ENCODE measurements around the gene N4BP2L2. TPM values are rescaled to one million over a fixed set of nuclear protein-coding genes. Genes with fewer than 3 reads are reported as not detected.

N4BP2L2 gene
- total and polyA plus RNA-seq, 2 of the 13 experiments (the other 11 are each of a cell fraction or from before 2014, with no cell fraction given) = 58.9 to 81.2 TPM

- TF ChIP-seq ETS1 (CRISPR knock-in tag; IDR thresholded peaks at IDR 0.05) (no peak), NR2F1 (CRISPR knock-in tag; IDR thresholded peaks at IDR 0.05) (no peak), SRSF9 (IDR thresholded peaks at IDR 0.05; ENCODE audit: borderline replicate concordance, insufficient read depth, low read depth, low read length, poor library complexity, severe bottlenecking) (no peak), ZNF17 (CRISPR knock-in tag; IDR thresholded peaks at IDR 0.05) (no peak), ZNF552 (CRISPR knock-in tag; IDR thresholded peaks at IDR 0.05; ENCODE audit: borderline replicate concordance) (no peak), KDM3A (CRISPR knock-in tag; IDR thresholded peaks at IDR 0.05; ENCODE audit: low read depth) (0 out of 2 replicates have a peak, but pooled peaks have one; percentile 38), RAD21 (CRISPR knock-in tag; IDR thresholded peaks at IDR 0.05) (no peak), SMAD1 (CRISPR knock-in tag; IDR thresholded peaks at IDR 0.05; ENCODE audit: borderline replicate concordance, low read depth) (no peak), ETV5 (CRISPR knock-in tag; IDR thresholded peaks at IDR 0.05; ENCODE audit: borderline replicate concordance) (peak; percentile 39; the same call in 1 of the 2 replicates), SNRNP70 (IDR thresholded peaks at IDR 0.05; ENCODE audit: low read depth, low read length) (no peak), ADNP (CRISPR knock-in tag; IDR thresholded peaks at IDR 0.05) (no peak), FOXK2 (IDR thresholded peaks at IDR 0.05) (no peak), NAIF1 (CRISPR knock-in tag; IDR thresholded peaks at IDR 0.05; ENCODE audit: borderline replicate concordance) (no peak), XBP1 (CRISPR knock-in tag; IDR thresholded peaks at IDR 0.05) (no peak), ZKSCAN5 (CRISPR knock-in tag; IDR thresholded peaks at IDR 0.05) (no peak), KLF16 (CRISPR knock-in tag; IDR thresholded peaks at IDR 0.05) (no peak), MXD1 (CRISPR knock-in tag; IDR thresholded peaks at IDR 0.05) (no peak), HOXA9 (CRISPR knock-in tag; IDR thresholded peaks at IDR 0.05; ENCODE audit: borderline replicate concordance) (no peak), POLR2G (IDR thresholded peaks at IDR 0.05; ENCODE audit: low read depth, low read length) (no peak), PLRG1 (conservative IDR thresholded peaks at IDR 0.05) (no peak), MEIS2 (CRISPR knock-in tag; IDR thresholded peaks at IDR 0.05) (no peak), MLLT10 (CRISPR knock-in tag; IDR thresholded peaks at IDR 0.05) (no peak), SP2 (CRISPR knock-in tag; IDR thresholded peaks at IDR 0.05) (no peak), FOXO4 (CRISPR knock-in tag; conservative IDR thresholded peaks at IDR 0.05) (no peak), ZNF124 (CRISPR knock-in tag; IDR thresholded peaks at IDR 0.05) (no peak), SPEN (CRISPR knock-in tag; IDR thresholded peaks at IDR 0.05; ENCODE audit: low read depth) (no peak), CREM (IDR thresholded peaks at IDR 0.05) (peak; percentile 51; the same call in 1 of the 2 replicates), CREM (CRISPR knock-in tag; IDR thresholded peaks at IDR 0.05) (no peak), ZNF557 (CRISPR knock-in tag; IDR thresholded peaks at IDR 0.05) (no peak), THAP7 (CRISPR knock-in tag; IDR thresholded peaks at IDR 0.05) (no peak)
- TF ChIP-seq, protein P1, sequence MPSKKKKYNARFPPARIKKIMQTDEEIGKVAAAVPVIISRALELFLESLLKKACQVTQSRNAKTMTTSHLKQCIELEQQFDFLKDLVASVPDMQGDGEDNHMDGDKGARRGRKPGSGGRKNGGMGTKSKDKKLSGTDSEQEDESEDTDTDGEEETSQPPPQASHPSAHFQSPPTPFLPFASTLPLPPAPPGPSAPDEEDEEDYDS (CRISPR knock-in tag; IDR thresholded peaks at IDR 0.05) = no peak
These were observed 92.4 kb downstream of the N4BP2L2 start (continued) for GRCh38 chr13:32446220-32446619.
